Muscle layer of colon (tissue), 2 donors: ENCODE results near the gene CLSTN2.

Experiments used
- H3K27ac ChIP-seq: one replicate; pipeline ENCODE4 v1.7.0; 2013; ENCODE audit warnings: low read depth, mild to moderate bottlenecking, low read length, moderate library complexity
- H3K27me3 ChIP-seq, 2 donors: one replicate each; pipeline ENCODE4 v1.7.0; 2013; ENCODE audit warnings: low read length in 2 of 2, mild to moderate bottlenecking in 2 of 2; ENCODE audit not compliant: insufficient read depth in 2 of 2, control insufficient read depth in 1 of 2
- H3K36me3 ChIP-seq: one replicate; pipeline ENCODE4 v1.7.0; 2013; ENCODE audit warnings: mild to moderate bottlenecking, low read length; ENCODE audit not compliant: insufficient read depth
- H3K4me1 ChIP-seq: one replicate; pipeline ENCODE4 v1.7.0; 2013; ENCODE audit warnings: mild to moderate bottlenecking, low read length; ENCODE audit not compliant: insufficient read depth
- H3K4me3 ChIP-seq, 2 donors: one replicate each; pipeline ENCODE4 v1.7.0; 2013; ENCODE audit warnings: low read length in 2 of 2, low read depth in 1 of 2, mild to moderate bottlenecking in 1 of 2, moderate library complexity in 1 of 2
- H3K9ac ChIP-seq: one replicate; pipeline ENCODE4 v1.7.0; 2013; ENCODE audit warnings: low read length
- H3K9me3 ChIP-seq: one replicate; pipeline ENCODE4 v1.7.0; 2013; ENCODE audit warnings: mild to moderate bottlenecking, low read length
- donor health status: abdominal sarcoma.
- donor health status: Adenocarcinoma of cecum.

The CLSTN2 gene

GRCh38 chr3:140061211-140061610 is 126.2 kb downstream of the CLSTN2 start:
- Histone ChIP-seq H3K9me3 (no peaks in the 10 kb centered on the region), H3K36me3 (no peaks in the 10 kb centered on the region), H3K9ac (no peak overlapping the region), H3K27me3 (no peaks in the 10 kb centered on the region), H3K4me1 (no peaks in the 10 kb centered on the region), H3K27ac (no peak overlapping the region), H3K4me3 (no peak overlapping the region)

- H3K4me1 ChIP-seq, result no peaks in the 10 kb centered on the region
- H3K4me3 ChIP-seq, result no peak overlapping the region
- no peaks in the 10 kb centered on the region for H3K36me3 ChIP-seq
- no peaks in the 10 kb centered on the region for H3K27me3 ChIP-seq
- H3K9ac ChIP-seq, result no peak overlapping the region
- no peaks in the 10 kb centered on the region for H3K9me3 ChIP-seq
- no peak overlapping the region for H3K27ac ChIP-seq
Measured at GRCh38 chr3:140062461-140062860, 127.5 kb downstream of the CLSTN2 start.

- Histone ChIP-seq H3K4me1 (no peaks in the 10 kb centered on the region), H3K4me3 (no peak overlapping the region), H3K27me3 (no peaks in the 10 kb centered on the region), H3K36me3 (no peaks in the 10 kb centered on the region), H3K27ac (no peak overlapping the region), H3K9me3 (no peaks in the 10 kb centered on the region), H3K9ac (no peak overlapping the region)
Measured at GRCh38 chr3:140067487-140067886, 132.5 kb downstream of the CLSTN2 start.

- no peak overlapping the region for H3K4me3 ChIP-seq
- no peaks in the 10 kb centered on the region for H3K4me1 ChIP-seq
- no peaks in the 10 kb centered on the region for H3K27me3 ChIP-seq
Measured at GRCh38 chr3:140068494-140069017, 133.6 kb downstream of the CLSTN2 start.

GRCh38 chr3:140073278-140074045 is 138.5 kb downstream of the CLSTN2 start:
- H3K36me3 ChIP-seq, result no peaks in the 10 kb centered on the region
- H3K27me3 ChIP-seq, result no peaks in the 10 kb centered on the region
- H3K9me3 ChIP-seq, result no peaks in the 10 kb centered on the region
- H3K27ac ChIP-seq, result no peak overlapping the region
- H3K4me3 ChIP-seq, result no peak overlapping the region
- no peaks in the 10 kb centered on the region for H3K4me1 ChIP-seq
- H3K9ac ChIP-seq, result no peak overlapping the region

More at GRCh38 chr3:140068494-140069017, 133.6 kb downstream of the CLSTN2 start:
- H3K27ac ChIP-seq, result no peak overlapping the region
- no peaks in the 10 kb centered on the region for H3K36me3 ChIP-seq
- no peaks in the 10 kb centered on the region for H3K9me3 ChIP-seq
- H3K9ac ChIP-seq, result no peak overlapping the region

GRCh38 chr3:140076552-140076951 is 141.6 kb downstream of the CLSTN2 start:
- no peaks in the 10 kb centered on the region for H3K4me1 ChIP-seq
- no peaks in the 10 kb centered on the region for H3K27me3 ChIP-seq
- no peak overlapping the region for H3K9ac ChIP-seq
- H3K27ac ChIP-seq, result no peak overlapping the region
- H3K4me3 ChIP-seq, result no peak overlapping the region
- no peaks in the 10 kb centered on the region for H3K36me3 ChIP-seq
- H3K9me3 ChIP-seq, result no peaks in the 10 kb centered on the region

- Histone ChIP-seq H3K9ac (no peak overlapping the region), H3K36me3 (no peaks in the 10 kb centered on the region), H3K9me3 (no peaks in the 10 kb centered on the region), H3K4me3 (no peak overlapping the region), H3K27ac (no peak overlapping the region), H3K4me1 (no peaks in the 10 kb centered on the region), H3K27me3 (no peaks in the 10 kb centered on the region)
Measured at GRCh38 chr3:140077406-140077805, 142.4 kb downstream of the CLSTN2 start.

- Histone ChIP-seq H3K4me1 (no peaks in the 10 kb centered on the region), H3K27ac (no peak overlapping the region), H3K36me3 (no peaks in the 10 kb centered on the region), H3K9ac (no peak overlapping the region), H3K9me3 (no peaks in the 10 kb centered on the region), H3K4me3 (no peak overlapping the region), H3K27me3 (no peaks in the 10 kb centered on the region)
Measured at GRCh38 chr3:140078343-140078742, 143.4 kb downstream of the CLSTN2 start.

- H3K27me3 ChIP-seq, result no peaks in the 10 kb centered on the region
- no peak overlapping the region for H3K27ac ChIP-seq
- H3K9ac ChIP-seq, result no peak overlapping the region
- no peaks in the 10 kb centered on the region for H3K9me3 ChIP-seq
- H3K4me1 ChIP-seq, result no peaks in the 10 kb centered on the region
- no peak overlapping the region for H3K4me3 ChIP-seq
- no peaks in the 10 kb centered on the region for H3K36me3 ChIP-seq
Measured at GRCh38 chr3:140078940-140079339, 144.0 kb downstream of the CLSTN2 start.

GRCh38 chr3:140081887-140082286 is 146.9 kb downstream of the CLSTN2 start:
- no peaks in the 10 kb centered on the region for H3K4me1 ChIP-seq
- H3K9ac ChIP-seq, result no peak overlapping the region

GRCh38 chr3:140085001-140085400 is 150.0 kb downstream of the CLSTN2 start:
- no peak overlapping the region for H3K4me3 ChIP-seq
- no peak overlapping the region for H3K27ac ChIP-seq
- H3K27me3 ChIP-seq, result no peaks in the 10 kb centered on the region
- H3K9me3 ChIP-seq, result no peaks in the 10 kb centered on the region
- H3K36me3 ChIP-seq, result no peaks in the 10 kb centered on the region
- no peaks in the 10 kb centered on the region for H3K4me1 ChIP-seq
- no peak overlapping the region for H3K9ac ChIP-seq

More at GRCh38 chr3:140081887-140082286, 146.9 kb downstream of the CLSTN2 start:
- H3K9me3 ChIP-seq, result no peaks in the 10 kb centered on the region
- H3K27ac ChIP-seq, result no peak overlapping the region
- no peak overlapping the region for H3K4me3 ChIP-seq
- no peaks in the 10 kb centered on the region for H3K36me3 ChIP-seq
- no peaks in the 10 kb centered on the region for H3K27me3 ChIP-seq

GRCh38 chr3:140086642-140087041 is 151.7 kb downstream of the CLSTN2 start:
- Histone ChIP-seq H3K36me3 (no peaks in the 10 kb centered on the region), H3K27ac (no peak overlapping the region)

More at GRCh38 chr3:140086642-140087041, 151.7 kb downstream of the CLSTN2 start:
- H3K9me3 ChIP-seq, result no peaks in the 10 kb centered on the region
- H3K9ac ChIP-seq, result no peak overlapping the region
- no peak overlapping the region for H3K4me3 ChIP-seq
- H3K27me3 ChIP-seq, result no peaks in the 10 kb centered on the region
- H3K4me1 ChIP-seq, result no peaks in the 10 kb centered on the region
